ENCODE measurements around the gene INPPL1.
"Not testable (repeated sequence)": the region's sequence is repeated elsewhere in the genome, so short reads cannot be mapped to it uniquely, and the experiment has no call there.

The INPPL1 gene

DNA sequence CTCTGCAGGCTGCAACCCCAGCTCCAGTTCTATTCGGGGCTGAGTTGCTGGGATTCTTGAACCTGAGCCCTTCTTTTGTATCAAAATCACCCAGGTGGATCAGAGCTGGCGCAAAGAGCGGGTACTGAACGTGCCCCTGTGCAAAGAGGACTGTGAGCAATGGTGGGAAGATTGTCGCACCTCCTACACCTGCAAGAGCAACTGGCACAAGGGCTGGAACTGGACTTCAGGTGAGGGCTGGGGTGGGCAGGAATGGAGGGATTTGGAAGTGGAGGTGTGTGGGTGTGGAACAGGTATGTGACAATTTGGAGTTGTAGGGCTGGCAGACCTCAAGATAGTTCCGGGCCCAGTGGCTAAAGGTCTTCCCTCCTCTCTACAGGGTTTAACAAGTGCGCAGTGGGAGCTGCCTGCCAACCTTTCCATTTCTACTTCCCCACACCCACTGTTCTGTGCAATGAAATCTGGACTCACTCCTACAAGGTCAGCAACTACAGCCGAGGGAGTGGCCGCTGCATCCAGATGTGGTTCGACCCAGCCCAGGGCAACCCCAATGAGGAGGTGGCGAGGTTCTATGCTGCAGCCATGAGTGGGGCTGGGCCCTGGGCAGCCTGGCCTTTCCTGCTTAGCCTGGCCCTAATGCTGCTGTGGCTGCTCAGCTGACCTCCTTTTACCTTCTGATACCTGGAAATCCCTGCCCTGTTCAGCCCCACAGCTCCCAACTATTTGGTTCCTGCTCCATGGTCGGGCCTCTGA lies 28.9 kb upstream of the INPPL1 start:
- Histone ChIP-seq H3K9ac (ENCODE audit: low read depth, low read length) (no peak overlapping the region), H3K79me2 (ENCODE audit: insufficient read depth, low read length) (no peaks in the 10 kb centered on the region), H3K4me1 (ENCODE audit: insufficient read depth, low read length) (no peaks in the 10 kb centered on the region), H4K20me1 (ENCODE audit: insufficient read depth, low read length) (no peaks in the 10 kb centered on the region), H2AFZ (ENCODE audit: low read depth, low read length) (no peak overlapping the region), H3K27ac (ENCODE audit: low read length) (no peak overlapping the region), H3K27me3 (ENCODE audit: insufficient read depth, low read length, poor library complexity) (no peaks in the 10 kb centered on the region), H3K4me3 (ENCODE audit: low read depth in 1 of 2, low read length in 2 of 2) (no peak overlapping the region), H3K4me2 (ENCODE audit: insufficient read depth, low read length) (no peak overlapping the region), H3K9me3 (ENCODE audit: insufficient read depth, low read length, severe bottlenecking) (no peaks in the 10 kb centered on the region), H3K36me3 (ENCODE audit: insufficient read depth, low read length) (no peaks in the 10 kb centered on the region)
- ATAC-seq (ENCODE audit: insufficient read depth, low read depth) (no peak), DNase-seq (no peak)
- no peak for TF ChIP-seq EZH2 (IDR thresholded peaks at IDR 0.05; ENCODE audit: borderline replicate concordance, low read depth, low read length, severe bottlenecking)
- TF ChIP-seq, protein P1, sequence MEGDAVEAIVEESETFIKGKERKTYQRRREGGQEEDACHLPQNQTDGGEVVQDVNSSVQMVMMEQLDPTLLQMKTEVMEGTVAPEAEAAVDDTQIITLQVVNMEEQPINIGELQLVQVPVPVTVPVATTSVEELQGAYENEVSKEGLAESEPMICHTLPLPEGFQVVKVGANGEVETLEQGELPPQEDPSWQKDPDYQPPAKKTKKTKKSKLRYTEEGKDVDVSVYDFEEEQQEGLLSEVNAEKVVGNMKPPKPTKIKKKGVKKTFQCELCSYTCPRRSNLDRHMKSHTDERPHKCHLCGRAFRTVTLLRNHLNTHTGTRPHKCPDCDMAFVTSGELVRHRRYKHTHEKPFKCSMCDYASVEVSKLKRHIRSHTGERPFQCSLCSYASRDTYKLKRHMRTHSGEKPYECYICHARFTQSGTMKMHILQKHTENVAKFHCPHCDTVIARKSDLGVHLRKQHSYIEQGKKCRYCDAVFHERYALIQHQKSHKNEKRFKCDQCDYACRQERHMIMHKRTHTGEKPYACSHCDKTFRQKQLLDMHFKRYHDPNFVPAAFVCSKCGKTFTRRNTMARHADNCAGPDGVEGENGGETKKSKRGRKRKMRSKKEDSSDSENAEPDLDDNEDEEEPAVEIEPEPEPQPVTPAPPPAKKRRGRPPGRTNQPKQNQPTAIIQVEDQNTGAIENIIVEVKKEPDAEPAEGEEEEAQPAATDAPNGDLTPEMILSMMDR (IDR thresholded peaks at IDR 0.05; ENCODE audit: borderline replicate concordance, extremely low read depth, low read length, poor library complexity, severe bottlenecking): no peak

DNA sequence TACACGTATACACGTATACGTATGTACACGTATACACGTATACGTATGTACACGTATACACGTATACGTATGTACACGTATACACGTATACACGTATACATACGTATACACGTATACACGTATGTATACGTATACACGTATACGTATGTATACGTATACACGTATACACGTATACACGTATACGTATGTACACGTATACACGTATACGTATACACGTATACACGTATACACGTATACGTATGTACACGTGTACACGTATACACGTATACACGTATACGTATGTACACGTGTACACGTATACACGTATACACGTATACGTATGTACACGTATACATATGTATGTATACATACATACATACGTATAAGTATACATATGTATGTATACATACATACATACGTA lies 23.1 kb upstream of the INPPL1 start:
- H4K20me1 ChIP-seq (ENCODE audit: insufficient read depth, low read length); H3K9ac ChIP-seq (ENCODE audit: low read depth, low read length); H2AFZ ChIP-seq (ENCODE audit: low read depth, low read length); H3K27ac ChIP-seq (ENCODE audit: low read length); H3K27me3 ChIP-seq (ENCODE audit: insufficient read depth, low read length, poor library complexity); H3K4me1 ChIP-seq (ENCODE audit: insufficient read depth, low read length); ATAC-seq (ENCODE audit: insufficient read depth, low read depth); H3K4me3 ChIP-seq (ENCODE audit: low read depth in 1 of 2, low read length in 2 of 2); H3K4me2 ChIP-seq (ENCODE audit: insufficient read depth, low read length); DNase-seq; H3K9me3 ChIP-seq (ENCODE audit: insufficient read depth, low read length, severe bottlenecking); H3K36me3 ChIP-seq (ENCODE audit: insufficient read depth, low read length); H3K79me2 ChIP-seq (ENCODE audit: insufficient read depth, low read length): not testable (repeated sequence)

DNA sequence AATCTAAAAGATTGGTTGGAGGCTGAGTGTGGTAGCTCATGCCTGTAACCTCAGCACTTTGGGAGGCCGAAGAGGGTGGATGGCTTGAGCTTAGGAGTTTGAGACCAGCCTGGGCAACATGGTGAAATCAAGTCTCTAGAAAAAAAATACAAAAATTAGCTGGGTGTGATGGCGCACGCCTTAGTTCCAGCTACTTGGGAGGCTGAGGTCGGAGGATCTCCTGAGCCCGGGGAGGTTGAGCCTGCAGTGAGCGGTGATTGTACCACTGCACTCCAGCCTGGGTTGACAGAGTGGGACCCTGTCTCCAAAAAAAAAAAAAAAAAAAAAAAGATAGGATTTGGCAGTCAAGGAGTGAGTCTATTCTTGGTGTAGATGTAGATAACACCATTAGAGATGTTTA lies 22.0 kb upstream of the INPPL1 start:
- no peak overlapping the region for H3K4me2 ChIP-seq (ENCODE audit: insufficient read depth, low read length)
- no peak overlapping the region for H2AFZ ChIP-seq (ENCODE audit: low read depth, low read length)
- no peaks in the 10 kb centered on the region for H3K79me2 ChIP-seq (ENCODE audit: insufficient read depth, low read length)
- ATAC-seq (ENCODE audit: insufficient read depth, low read depth): no peak
- no peaks in the 10 kb centered on the region for H3K36me3 ChIP-seq (ENCODE audit: insufficient read depth, low read length)
- TF ChIP-seq, protein P1 (IDR thresholded peaks at IDR 0.05; ENCODE audit: borderline replicate concordance, extremely low read depth, low read length, poor library complexity, severe bottlenecking): no peak
- no peak for TF ChIP-seq EZH2 (IDR thresholded peaks at IDR 0.05; ENCODE audit: borderline replicate concordance, low read depth, low read length, severe bottlenecking)
- H3K9me3 ChIP-seq (ENCODE audit: insufficient read depth, low read length, severe bottlenecking): no peaks in the 10 kb centered on the region
- no peak overlapping the region for H3K9ac ChIP-seq (ENCODE audit: low read depth, low read length)
- H4K20me1 ChIP-seq (ENCODE audit: insufficient read depth, low read length): no peaks in the 10 kb centered on the region
- no peak overlapping the region for H3K4me3 ChIP-seq (ENCODE audit: low read depth in 1 of 2, low read length in 2 of 2)
- DNase-seq: no peak
- no peaks in the 10 kb centered on the region for H3K4me1 ChIP-seq (ENCODE audit: insufficient read depth, low read length)
- no peak overlapping the region for H3K27ac ChIP-seq (ENCODE audit: low read length)
- no peaks in the 10 kb centered on the region for H3K27me3 ChIP-seq (ENCODE audit: insufficient read depth, low read length, poor library complexity)

DNA sequence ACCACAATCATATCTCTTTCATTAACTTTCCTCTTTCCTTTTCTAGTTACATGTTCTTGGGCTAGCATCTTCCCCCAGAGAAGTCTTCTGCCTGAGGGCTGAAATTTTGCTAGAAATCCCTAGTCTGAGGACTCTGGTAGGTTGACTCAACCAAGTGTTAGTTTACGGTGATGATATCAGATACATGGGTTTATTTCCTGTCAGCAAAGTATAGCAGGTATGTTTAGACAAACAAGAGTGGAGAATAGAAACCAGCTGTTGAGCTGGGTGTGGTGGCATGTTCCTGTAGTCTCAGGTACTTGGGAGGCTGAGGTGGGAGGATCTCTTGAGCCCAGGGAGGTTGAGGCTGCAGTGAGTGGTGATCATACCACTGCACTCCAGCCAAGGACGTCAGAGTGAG lies 21.4 kb upstream of the INPPL1 start:
- no peaks in the 10 kb centered on the region for H3K79me2 ChIP-seq (ENCODE audit: insufficient read depth, low read length)
- H3K4me2 ChIP-seq (ENCODE audit: insufficient read depth, low read length): no peak overlapping the region
- no peaks in the 10 kb centered on the region for H4K20me1 ChIP-seq (ENCODE audit: insufficient read depth, low read length)
- no peaks in the 10 kb centered on the region for H3K36me3 ChIP-seq (ENCODE audit: insufficient read depth, low read length)
- H3K27ac ChIP-seq (ENCODE audit: low read length): no peak overlapping the region
- ATAC-seq (ENCODE audit: insufficient read depth, low read depth): no peak
- no peaks in the 10 kb centered on the region for H3K9me3 ChIP-seq (ENCODE audit: insufficient read depth, low read length, severe bottlenecking)
- H3K9ac ChIP-seq (ENCODE audit: low read depth, low read length): no peak overlapping the region
- no peak for TF ChIP-seq EZH2 (IDR thresholded peaks at IDR 0.05; ENCODE audit: borderline replicate concordance, low read depth, low read length, severe bottlenecking)
- TF ChIP-seq, protein P1 (IDR thresholded peaks at IDR 0.05; ENCODE audit: borderline replicate concordance, extremely low read depth, low read length, poor library complexity, severe bottlenecking): no peak
- no peaks in the 10 kb centered on the region for H3K4me1 ChIP-seq (ENCODE audit: insufficient read depth, low read length)
- H3K27me3 ChIP-seq (ENCODE audit: insufficient read depth, low read length, poor library complexity): no peaks in the 10 kb centered on the region
- no peak for DNase-seq
- no peak overlapping the region for H2AFZ ChIP-seq (ENCODE audit: low read depth, low read length)
- H3K4me3 ChIP-seq (ENCODE audit: low read depth in 1 of 2, low read length in 2 of 2): no peak overlapping the region
